A549 (cell line): ENCODE results near the gene NALCN. TPM values are rescaled to one million over a fixed set of nuclear protein-coding genes. Genes with fewer than 3 reads are reported as not detected.

Experiments
- ATAC-seq, 2 experiments: fragments of 200-7000 bp in 1 of 2; fragments of >200 bp in 1 of 2; cut with Nextera tagmentation in 1 of 2; cut with Tn5 transposase in 1 of 2; 3 replicates each; pipeline versions ENCODE4 v1.8.0 to v1.9.1; 2018 to 2020; ENCODE audit warnings: mild to moderate bottlenecking in 1 of 2, moderate library complexity in 1 of 2
- CTCF ChIA-PET: fragments of 300-600 bp; sonication (Branson Sonifier 250); formaldehyde crosslinking; extraction: SDS; loops from one replicate; lab custom pipeline; 2021; ENCODE audit warnings: antibody characterized with exemption, inconsistent platforms; lab: Yijun Ruan, JAX
- POLR2A ChIA-PET: fragments of 350-600 bp; formaldehyde crosslinking; extraction: SDS; loops from one replicate; lab custom pipeline; 2021; ENCODE audit warnings: antibody characterized with exemption, inconsistent platforms; lab: Yijun Ruan, JAX
- DNase-seq, 2 experiments: peaks; one replicate each; pipeline versions ENCODE4 v3.0.0 to v3.0.0-alpha.2; 2011 to 2016; ENCODE audit warnings: low read depth in 1 of 2, low spot score in 1 of 2
- FAIRE-seq: peaks from 2 replicates; lab custom pipeline; 2011; peaks lifted over from hg19 to GRCh38; lab: Jason Lieb, UNC
- H3K27ac ChIP-seq, 2 experiments: fragments of >200 bp; sonication (Bioruptor Twin); formaldehyde crosslinking; 3 replicates each; pipeline ENCODE4 v1.5.1; 2016 to 2017
- H3K4me1 ChIP-seq: fragments of >200 bp; sonication (Bioruptor Twin); formaldehyde crosslinking; 3 replicates; pipeline ENCODE4 v1.6.1; 2016
- H3K4me2 ChIP-seq: fragments of >200 bp; sonication (Bioruptor Twin); formaldehyde crosslinking; 3 replicates; pipeline ENCODE4 v1.6.1; 2016
- H3K4me3 ChIP-seq: fragments of >200 bp; sonication (Bioruptor Twin); formaldehyde crosslinking; 3 replicates; pipeline ENCODE4 v1.5.1; 2016
- H3K9me3 ChIP-seq: fragments of >200 bp; sonication (Bioruptor Twin); formaldehyde crosslinking; 3 replicates; pipeline ENCODE4 v1.6.1; 2016
- BCL3 ChIP-seq: fragments of >200 bp; sonication (Bioruptor Twin); formaldehyde crosslinking; IDR thresholded peaks from 3 replicates; pipeline ENCODE4 v1.6.1; 2016
- CBX2 ChIP-seq: fragments of 200-600 bp; sonication (generic); IDR thresholded peaks from 2 replicates; pipeline ENCODE4 v1.6.1; 2016; ENCODE audit warnings: low read depth, mild to moderate bottlenecking, borderline replicate concordance
- CBX8 ChIP-seq: fragments of 200-600 bp; sonication (generic); IDR thresholded peaks from 2 replicates; pipeline ENCODE4 v1.6.1; 2016
- CHD4 ChIP-seq: fragments of 200-600 bp; sonication (generic); IDR thresholded peaks from 2 replicates; pipeline ENCODE4 v1.6.1; 2016; ENCODE audit warnings: antibody characterized with exemption, mild to moderate bottlenecking, borderline replicate concordance
- E2F6 ChIP-seq: IDR thresholded peaks from 2 replicates; pipeline ENCODE4 v1.6.1; 2012; ENCODE audit warnings: low read depth, borderline replicate concordance
- EHMT2 ChIP-seq: fragments of 200-600 bp; sonication (generic); IDR thresholded peaks from 2 replicates; pipeline ENCODE4 v1.6.1; 2016; ENCODE audit warnings: antibody characterized with exemption, low read depth, mild to moderate bottlenecking, moderate library complexity
- EP300 ChIP-seq, 2 experiments: fragments of >200 bp; sonication (Bioruptor Twin); formaldehyde crosslinking; IDR thresholded peaks; 2 replicates in 1 of 2; 3 replicates in 1 of 2; pipeline ENCODE4 v1.6.1; 2016 to 2017
- ESRRA ChIP-seq: fragments of 150-350 bp; IDR thresholded peaks from 2 replicates; pipeline ENCODE4 v1.6.1; 2014; ENCODE audit warnings: mild to moderate bottlenecking, low read length, borderline replicate concordance
- FOSL2 ChIP-seq, 2 experiments: fragments of 450-650 bp in 1 of 2; fragments of >200 bp in 1 of 2; sonication (Bioruptor Twin) in 1 of 2; formaldehyde crosslinking; IDR thresholded peaks; 2 replicates each; pipeline versions ENCODE4 v1.5.0 to v1.6.1; 2016 to 2020; ENCODE audit warnings: mild to moderate bottlenecking in 1 of 2, moderate library complexity in 1 of 2
- HDAC2 ChIP-seq: fragments of 200-600 bp; sonication (generic); IDR thresholded peaks from 2 replicates; pipeline ENCODE4 v1.6.1; 2016
- HOXA7 ChIP-seq: fragments of 250-450 bp; sonication (Bioruptor Pico); IDR thresholded peaks from 2 replicates; pipeline ENCODE4 v1.5.0; 2020; ENCODE audit warnings: mild to moderate bottlenecking, moderate library complexity
- MAFK ChIP-seq: fragments of 450-650 bp; IDR thresholded peaks from 2 replicates; pipeline ENCODE4 v1.6.1; 2014; ENCODE audit not compliant: partially characterized antibody
- MAZ ChIP-seq: fragments of 150-350 bp; IDR thresholded peaks from 2 replicates; pipeline ENCODE4 v1.6.1; 2014; ENCODE audit warnings: antibody characterized with exemption, low read depth, low read length, borderline replicate concordance
- NR3C1 ChIP-seq: fragments of >200 bp; sonication (Bioruptor Twin); formaldehyde crosslinking; IDR thresholded peaks from 3 replicates; pipeline ENCODE4 v1.6.1; 2017
- PBX3 ChIP-seq: IDR thresholded peaks from 2 replicates; pipeline ENCODE4 v1.6.1; 2012
- POLR2A ChIP-seq: IDR thresholded peaks from 2 replicates; pipeline ENCODE4 v1.6.1; 2012; ENCODE audit warnings: mild to moderate bottlenecking, low read length
- POLR2AphosphoS2 ChIP-seq: conservative IDR thresholded peaks from 2 replicates; pipeline ENCODE4 v1.6.1; 2012; ENCODE audit warnings: low read length, improper control_type of control experiment, inconsistent platforms
- RCOR1 ChIP-seq: fragments of 150-350 bp; IDR thresholded peaks from 2 replicates; pipeline ENCODE4 v1.6.1; 2014; ENCODE audit warnings: antibody characterized with exemption, low read length, low read depth
- TFCP2L1 ChIP-seq: fragments of 250-450 bp; sonication (Bioruptor Pico); IDR thresholded peaks from 2 replicates; pipeline ENCODE4 v1.5.0; 2021; ENCODE audit warnings: mild to moderate bottlenecking
- TP53 ChIP-seq: fragments of 250-450 bp; sonication (Bioruptor Pico); IDR thresholded peaks from 2 replicates; pipeline ENCODE4 v1.5.0; 2021; ENCODE audit warnings: mild to moderate bottlenecking, moderate library complexity
- USF2 ChIP-seq: fragments of 450-650 bp; IDR thresholded peaks from 2 replicates; pipeline ENCODE4 v1.6.1; 2014; ENCODE audit warnings: antibody characterized with exemption
- ZC3H11A ChIP-seq: fragments of 450-650 bp; IDR thresholded peaks from 2 replicates; pipeline ENCODE4 v1.6.1; 2014; ENCODE audit warnings: antibody characterized with exemption, mild to moderate bottlenecking
- ZNF302 ChIP-seq: fragments of 250-450 bp; sonication (Bioruptor Pico); IDR thresholded peaks from 2 replicates; pipeline ENCODE4 v1.9.0; 2021; ENCODE audit warnings: inconsistent platforms, mild to moderate bottlenecking, moderate library complexity
- WGBS: methylation state at CpG from one replicate; pipeline ENCODE4 v1.1.6; 2017; ENCODE audit errors: missing lambda C conversion rate; 5-methylcytosine and 5-hydroxymethylcytosine counted together
- polyA plus RNA-seq, 4 experiments: library from polyadenylated mRNA; depleted of rRNA in 3 of 4; stranded (reverse); fragments of >200 nt; fragmentation: RNase III in 1 of 4; extraction: RNeasy Plus Mini Kit Qiagen cat#74134 plus additional on column Dnase treatment in 1 of 4; gene quantifications; 2 replicates in 3 of 4; 3 replicates in 1 of 4; pipeline ENCODE4 v1.2.3, GENCODE V29; 2011 to 2017
- TF ChIP-seq, protein P1 (sequence below): fragments of 250-450 bp; sonication (Bioruptor Pico); IDR thresholded peaks from 2 replicates; pipeline ENCODE4 v1.5.0; 2021; ENCODE audit warnings: mild to moderate bottlenecking, moderate library complexity, borderline replicate concordance

The NALCN gene
- polyA plus RNA-seq, 2 of the 4 experiments (the other 2 are of a cell fraction) = 1.8 to 4.9 TPM

- TF ChIP-seq EP300 (IDR thresholded peaks at IDR 0.05) = no peak
- no peak for TF ChIP-seq ZC3H11A
Measured at GRCh38 chr13:101327871-101328270, 88.4 kb downstream of the NALCN start (continued).

GRCh38 chr13:101326710-101327109 lies 89.6 kb downstream of the NALCN start:
- Histone ChIP-seq H3K27ac (no peak overlapping the region), H3K9me3 (no peaks in the 10 kb centered on the region), H3K4me2 (no peak overlapping the region), H3K4me1 (no peaks in the 10 kb centered on the region), H3K4me3 (no peak overlapping the region)
- 64% methylated on average over 4 of the region's 4 CpGs for WGBS
- ATAC-seq (no peak), FAIRE-seq (no peak), DNase-seq (no peak)
- TF ChIP-seq NR3C1 (no peak), E2F6 (no peak), CBX2 (no peak), TP53 (CRISPR knock-in tag) (no peak)
- TF ChIP-seq, protein P1, sequence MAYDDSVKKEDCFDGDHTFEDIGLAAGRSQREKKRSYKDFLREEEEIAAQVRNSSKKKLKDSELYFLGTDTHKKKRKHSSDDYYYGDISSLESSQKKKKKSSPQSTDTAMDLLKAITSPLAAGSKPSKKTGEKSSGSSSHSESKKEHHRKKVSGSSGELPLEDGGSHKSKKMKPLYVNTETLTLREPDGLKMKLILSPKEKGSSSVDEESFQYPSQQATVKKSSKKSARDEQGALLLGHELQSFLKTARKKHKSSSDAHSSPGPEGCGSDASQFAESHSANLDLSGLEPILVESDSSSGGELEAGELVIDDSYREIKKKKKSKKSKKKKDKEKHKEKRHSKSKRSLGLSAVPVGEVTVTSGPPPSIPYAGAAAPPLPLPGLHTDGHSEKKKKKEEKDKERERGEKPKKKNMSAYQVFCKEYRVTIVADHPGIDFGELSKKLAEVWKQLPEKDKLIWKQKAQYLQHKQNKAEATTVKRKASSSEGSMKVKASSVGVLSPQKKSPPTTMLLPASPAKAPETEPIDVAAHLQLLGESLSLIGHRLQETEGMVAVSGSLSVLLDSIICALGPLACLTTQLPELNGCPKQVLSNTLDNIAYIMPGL (CRISPR knock-in tag) = no peak
- POLR2A ChIA-PET = no interaction called here
- CTCF ChIA-PET = no interaction called here

DNA sequence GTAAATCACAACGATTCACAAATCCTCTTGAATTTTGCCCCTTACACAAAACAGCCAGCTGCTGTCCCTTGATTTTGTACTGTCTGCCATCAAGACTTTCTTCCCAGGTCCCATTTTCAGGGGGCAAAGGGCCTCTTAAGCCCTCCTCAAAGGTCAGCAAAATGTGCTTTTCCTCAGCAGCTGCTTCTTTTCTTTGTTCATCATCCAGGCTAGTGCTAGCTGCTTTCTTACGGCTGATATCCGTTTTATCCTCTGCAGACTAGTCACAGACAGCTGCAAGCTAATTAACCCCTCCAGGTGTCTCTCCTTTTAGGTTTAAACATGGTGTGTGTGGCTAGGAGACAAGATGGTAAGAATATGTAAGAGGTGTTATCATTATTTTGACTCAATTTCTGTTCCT lies 90.9 kb downstream of the NALCN start:
- no peak for ATAC-seq
- POLR2A ChIA-PET = no interaction called here
- 62% methylated on average over 3 of the region's 3 CpGs for WGBS

More for the DNA sequence above, 90.9 kb downstream of the NALCN start:
- no peak for FAIRE-seq
- H3K4me2 ChIP-seq = no peak overlapping the region
- no peaks in the 10 kb centered on the region for H3K4me1 ChIP-seq
- no peak for DNase-seq
- no peak overlapping the region for H3K27ac ChIP-seq
- TF ChIP-seq POLR2AphosphoS2 = no peak
- no peak for TF ChIP-seq EHMT2
- TF ChIP-seq ZNF302 (CRISPR knock-in tag) = no peak
- TF ChIP-seq MAZ = no peak
- TF ChIP-seq HOXA7 (CRISPR knock-in tag) = no peak
- TF ChIP-seq RCOR1 = no peak
- TF ChIP-seq POLR2A = no peak
- TF ChIP-seq, protein P1 (CRISPR knock-in tag) = no peak
- TF ChIP-seq FOSL2 (IDR thresholded peaks at IDR 0.05) = no peak
- no peak for TF ChIP-seq FOSL2 (CRISPR knock-in tag; IDR thresholded peaks at IDR 0.05)
- no peak for TF ChIP-seq ESRRA
- TF ChIP-seq BCL3 = no peak
- no peak for TF ChIP-seq HDAC2
- no peak for TF ChIP-seq E2F6
- no peak for TF ChIP-seq PBX3
- no peak for TF ChIP-seq MAFK
- TF ChIP-seq CHD4 = no peak
- TF ChIP-seq CBX8 = no peak
- TF ChIP-seq USF2 = no peak
- no peak for TF ChIP-seq TFCP2L1 (CRISPR knock-in tag)
- H3K9me3 ChIP-seq = no peaks in the 10 kb centered on the region
- no peak overlapping the region for H3K4me3 ChIP-seq
- CTCF ChIA-PET = no interaction called here
